HG03108 (cell line): ENCODE data around the gene FLT4.
"Not testable (repeated sequence)": the region's sequence is repeated elsewhere in the genome, so short reads cannot be mapped to it uniquely, and the experiment has no call there.

ENCODE experiments used
- ATAC-seq: cut with Tn5 transposase; IDR thresholded peaks from one replicate; pipeline ENCODE4 v1.9.1; 2021; ENCODE audit warnings: moderate library complexity; ENCODE audit not compliant: unreplicated experiment

FLT4 gene

GRCh38 chr5:180670586-180671359 lies 21.4 kb upstream of the FLT4 start:
- ATAC-seq = no peak

DNA sequence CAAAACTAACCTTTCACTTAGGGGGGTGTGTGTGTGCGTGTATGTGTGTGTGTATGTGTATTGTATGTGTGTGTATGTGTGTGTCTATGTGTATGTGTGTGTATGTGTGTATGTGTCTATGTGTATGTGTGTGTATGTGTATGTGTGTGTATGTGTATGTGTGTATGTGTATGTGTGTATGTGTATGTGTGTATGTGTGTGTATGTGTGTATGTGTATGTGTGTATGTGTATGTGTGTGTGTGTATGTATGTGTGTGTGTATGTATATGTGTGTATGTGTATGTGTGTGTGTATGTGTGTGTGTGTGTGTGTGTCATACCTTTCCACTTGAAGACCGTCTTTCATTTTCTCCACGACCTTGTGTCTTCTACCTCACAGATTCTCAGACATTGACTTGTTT lies 20.8 kb upstream of the FLT4 start:
- ATAC-seq = no peak

DNA sequence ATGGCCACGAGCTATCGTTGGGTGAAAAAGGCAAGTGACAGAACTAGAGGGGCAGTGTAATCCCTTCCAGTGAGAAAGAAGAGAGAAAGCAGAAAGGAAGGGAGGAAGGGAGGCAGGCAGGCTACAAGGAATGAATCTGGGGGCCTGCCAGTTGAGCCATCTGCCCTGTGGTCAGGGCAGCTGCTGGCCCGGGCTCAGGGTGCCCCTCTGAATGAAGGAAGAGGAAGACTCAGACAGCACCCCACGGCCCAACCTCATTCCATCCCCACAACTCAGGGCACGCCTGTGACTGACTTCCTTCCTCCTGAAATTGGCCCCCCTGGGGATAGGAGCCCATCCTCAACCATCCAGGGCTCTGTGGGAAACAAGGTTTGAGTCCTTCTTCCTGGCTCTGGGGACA lies 20.3 kb upstream of the FLT4 start:
- ATAC-seq = no peak

- ATAC-seq = no peak
Observed at GRCh38 chr5:180668835-180669596, 19.6 kb upstream of the FLT4 start.

GRCh38 chr5:180666812-180667211 lies 17.4 kb upstream of the FLT4 start:
- ATAC-seq = no peak

- ATAC-seq = no peak
Observed at GRCh38 chr5:180665682-180666404, 16.4 kb upstream of the FLT4 start.

GRCh38 chr5:180658774-180659564 lies 9.6 kb upstream of the FLT4 start:
- ATAC-seq = no peak

GRCh38 chr5:180655243-180655642 lies 5.8 kb upstream of the FLT4 start:
- not testable (repeated sequence) for ATAC-seq

- ATAC-seq = no peak
Observed at GRCh38 chr5:180652771-180653170, 3.4 kb upstream of the FLT4 start.

DNA sequence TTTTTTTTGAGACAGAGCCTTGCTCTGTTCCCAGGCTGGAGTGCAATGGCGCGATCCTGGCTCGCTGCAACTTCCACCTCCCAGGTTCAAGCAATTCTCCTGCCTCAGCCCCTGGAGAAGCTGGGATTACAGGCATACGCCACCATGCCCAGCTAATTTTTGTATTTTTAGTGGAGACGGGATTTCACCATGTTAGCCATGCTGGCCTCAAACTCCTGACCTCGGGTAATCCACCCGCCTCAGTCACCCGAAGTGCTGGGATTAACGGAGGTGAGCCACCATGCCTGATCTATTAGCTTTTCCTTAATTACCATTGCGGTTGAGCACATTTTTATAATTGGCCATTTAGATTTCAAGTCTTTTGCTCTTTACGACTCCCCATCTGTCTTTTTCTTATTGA lies 2.9 kb upstream of the FLT4 start:
- ATAC-seq = no peak

DNA sequence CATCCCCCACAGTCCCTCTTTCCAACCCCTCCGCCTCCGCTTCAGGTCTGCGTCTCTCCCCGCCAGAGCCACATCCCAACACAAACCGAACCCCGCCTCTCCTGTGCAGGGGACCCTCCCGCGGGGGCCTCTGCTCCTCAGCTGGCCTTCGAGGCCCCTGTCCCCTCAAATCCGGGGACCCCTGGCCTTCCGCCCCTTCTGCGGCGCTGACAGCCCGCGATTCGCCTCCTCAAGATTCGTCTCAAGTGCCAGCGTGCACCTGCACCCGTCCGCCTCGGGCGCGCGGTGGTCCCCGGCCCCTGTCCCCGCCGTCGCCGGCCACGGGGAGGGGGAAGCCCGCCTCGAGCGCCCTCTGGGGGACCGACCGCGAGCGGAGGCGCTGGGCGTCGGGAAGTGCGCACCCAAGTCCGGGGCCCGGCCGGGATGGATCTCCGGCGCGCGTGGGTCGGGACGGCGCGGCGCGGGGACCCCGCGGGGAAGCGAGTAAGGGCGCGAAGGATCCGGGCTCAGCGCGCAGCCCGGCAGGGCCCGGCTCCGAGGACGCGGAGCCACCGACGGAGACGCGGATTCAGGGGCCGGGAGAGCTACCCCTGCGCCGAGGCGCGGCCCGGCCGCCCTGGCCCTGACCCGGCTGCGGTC lies 623 bp downstream of the FLT4 start:
- no peak for ATAC-seq

DNA sequence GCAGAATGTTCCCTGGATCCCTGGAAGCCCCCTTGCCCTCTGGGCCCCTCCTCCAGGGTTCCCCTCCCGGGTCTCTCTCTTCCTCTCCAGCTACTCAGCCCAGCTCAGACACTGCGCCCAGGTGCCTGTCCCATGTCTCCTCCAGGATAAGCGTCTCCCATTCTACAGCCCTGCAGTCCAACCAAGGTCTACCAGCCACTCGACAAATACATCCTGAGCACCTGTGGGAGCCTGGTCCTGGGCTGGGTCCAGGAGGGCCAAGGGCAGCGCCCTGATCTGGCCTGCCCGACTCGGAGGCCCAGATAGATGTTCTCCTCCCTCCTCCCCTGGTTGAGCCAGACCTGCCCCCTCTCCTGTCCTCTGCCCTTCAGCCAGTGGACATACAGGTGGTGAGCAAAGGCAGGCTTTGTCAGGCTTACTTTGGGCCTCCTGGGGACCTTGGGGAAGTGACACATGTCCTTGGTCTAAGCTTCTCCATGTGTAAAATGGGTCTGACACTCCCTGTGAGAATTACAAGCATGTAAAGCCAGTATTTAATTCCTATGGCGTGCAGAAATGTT lies 1.4 kb downstream of the FLT4 start:
- ATAC-seq = no peak

GRCh38 chr5:180647465-180647864 lies 1.9 kb downstream of the FLT4 start:
- ATAC-seq = no peak

DNA sequence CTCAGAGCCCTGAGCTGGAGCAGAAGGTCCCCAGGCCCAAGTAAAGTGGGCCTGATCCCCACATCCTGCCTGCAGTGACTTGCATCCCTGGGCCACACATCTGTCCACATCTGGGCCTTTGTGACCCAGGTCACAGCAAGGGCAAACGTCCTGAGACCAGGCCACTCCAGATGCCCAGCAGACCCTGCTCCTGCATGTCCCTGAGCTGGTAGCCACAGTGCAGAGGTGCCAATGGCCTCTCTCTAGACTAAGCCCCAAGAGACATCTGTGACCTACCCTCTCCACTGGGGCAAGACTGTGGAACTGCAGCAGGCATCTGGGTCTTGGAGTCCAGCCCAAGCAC lies 2.5 kb downstream of the FLT4 start:
- no peak for ATAC-seq

- ATAC-seq = no peak
Observed at GRCh38 chr5:180646289-180646962, 3.0 kb downstream of the FLT4 start.

DNA sequence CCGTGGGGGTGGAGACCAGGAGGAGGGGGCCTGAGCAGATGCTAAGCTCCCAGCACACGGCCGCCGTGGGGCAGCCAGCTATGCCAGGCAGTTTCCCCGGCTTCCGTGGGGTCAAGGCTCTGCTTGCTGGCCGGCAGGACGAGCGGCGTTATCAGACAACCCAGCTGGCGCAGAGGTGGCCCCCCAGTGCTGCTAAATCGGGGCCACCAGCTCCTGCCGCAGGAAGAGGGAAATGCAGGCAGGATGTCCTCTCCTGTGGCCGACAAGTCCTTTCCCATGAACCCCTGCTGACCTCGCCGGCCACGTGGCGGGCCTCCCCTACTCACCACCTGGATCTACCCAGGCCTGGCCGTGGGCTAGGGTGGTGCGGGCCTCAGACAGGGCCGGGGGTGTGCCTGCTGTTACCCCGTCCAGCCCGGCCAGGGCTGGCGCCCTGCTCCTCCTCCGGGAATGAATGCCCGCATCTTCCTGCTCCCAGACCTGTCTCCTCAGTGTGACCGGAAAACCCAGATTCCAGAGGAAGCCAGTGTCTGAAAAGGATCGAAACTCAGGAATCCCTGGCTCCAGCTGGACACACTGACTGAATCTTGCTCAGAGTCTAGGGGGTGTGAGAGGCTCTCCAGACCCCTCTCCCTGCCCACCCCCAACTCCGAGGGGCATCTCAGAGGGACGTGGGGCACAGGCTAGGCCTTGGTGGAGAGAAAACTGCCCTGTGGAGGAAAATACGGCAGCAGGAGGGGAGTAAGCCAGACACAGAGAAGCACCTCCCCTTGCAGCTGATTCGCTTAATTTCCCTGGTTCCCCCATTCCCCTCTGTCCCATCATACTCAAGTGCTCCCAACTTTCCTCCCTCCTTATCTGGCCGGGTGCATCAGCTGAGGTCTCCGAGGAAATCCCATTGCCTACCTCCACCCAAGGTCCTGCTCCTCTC lies 3.9 kb downstream of the FLT4 start:
- no peak for ATAC-seq

GRCh38 chr5:180644825-180645273 lies 4.6 kb downstream of the FLT4 start:
- no peak for ATAC-seq

DNA sequence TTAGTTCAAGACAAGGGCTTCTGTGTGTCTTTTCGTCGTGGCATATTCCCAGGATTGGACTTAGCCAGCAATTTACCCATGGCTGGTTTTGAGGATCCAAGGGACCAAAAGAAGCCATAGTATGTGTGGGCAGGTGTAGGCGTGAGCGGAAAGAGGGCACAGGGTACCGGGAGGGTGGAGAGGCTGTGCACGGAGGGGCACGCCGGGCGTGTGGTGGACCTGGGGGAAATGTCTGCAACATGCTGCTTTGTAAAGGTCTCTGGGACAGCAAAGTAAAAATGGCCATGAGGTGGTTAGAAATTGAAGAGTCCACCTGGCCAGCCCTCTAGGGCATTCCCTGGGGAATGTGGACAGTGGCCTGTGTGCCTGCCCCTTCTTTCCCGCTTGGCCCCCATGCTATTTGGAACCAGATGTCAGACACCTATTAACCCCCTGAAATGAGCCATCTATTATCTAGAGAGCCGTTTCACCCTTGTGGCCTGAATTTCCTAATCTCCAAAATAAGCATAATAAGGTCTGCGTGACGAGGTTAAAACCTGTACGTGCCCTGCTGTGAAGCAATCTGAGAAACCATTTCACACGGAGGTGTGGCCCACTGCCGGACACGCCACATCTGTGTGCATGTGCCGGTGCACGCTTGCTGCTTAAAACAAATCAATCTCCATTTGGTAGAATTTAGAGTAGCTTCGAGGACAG lies 5.1 kb downstream of the FLT4 start:
- ATAC-seq = no peak
